Measurements from ENCODE around the gene PGLYRP2.
"Not testable (repeated sequence)": the region's sequence is repeated elsewhere in the genome, so short reads cannot be mapped to it uniquely, and the experiment has no call there.

PGLYRP2 gene

DNA sequence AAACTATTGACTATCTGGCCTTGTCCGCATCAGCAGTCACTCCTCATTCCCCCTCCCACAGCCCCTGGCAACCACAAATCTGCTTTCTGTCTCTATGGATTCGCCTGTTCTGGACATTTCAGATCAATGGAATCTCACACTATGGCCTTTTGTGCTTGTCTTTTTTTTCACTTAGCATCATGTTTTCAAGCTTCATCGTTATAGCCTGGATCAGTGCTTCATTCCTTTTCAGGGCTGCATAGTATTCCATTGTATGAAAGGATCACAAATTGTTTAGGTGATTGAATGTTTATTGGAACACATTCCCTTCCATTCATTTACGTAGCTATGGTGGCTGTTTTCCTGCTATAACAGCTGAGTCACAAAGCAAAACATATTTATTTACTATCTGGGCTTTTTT is 7.7 kb upstream of the PGLYRP2 start:
- no peak for DNase-seq

DNA sequence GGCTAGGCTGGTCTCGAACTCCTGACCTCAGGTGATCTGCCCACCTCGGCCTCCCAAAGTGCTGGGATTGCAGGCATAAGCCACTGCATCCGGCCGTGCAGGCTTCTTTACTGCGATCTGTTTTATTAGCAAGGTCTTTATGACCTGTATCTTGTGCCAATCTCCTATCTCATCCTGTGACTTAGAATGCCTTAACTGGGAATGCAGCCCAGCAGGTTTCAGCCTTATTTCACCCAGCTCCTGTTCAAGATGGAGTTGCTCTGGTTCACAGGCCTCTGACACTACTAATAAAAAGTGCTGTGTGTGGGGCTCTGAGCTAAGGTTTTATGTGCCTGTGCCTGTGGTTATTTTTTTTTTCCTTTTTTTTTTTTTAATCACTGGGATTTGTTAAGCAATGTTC is 6.5 kb upstream of the PGLYRP2 start:
- not testable (repeated sequence) for DNase-seq

DNA sequence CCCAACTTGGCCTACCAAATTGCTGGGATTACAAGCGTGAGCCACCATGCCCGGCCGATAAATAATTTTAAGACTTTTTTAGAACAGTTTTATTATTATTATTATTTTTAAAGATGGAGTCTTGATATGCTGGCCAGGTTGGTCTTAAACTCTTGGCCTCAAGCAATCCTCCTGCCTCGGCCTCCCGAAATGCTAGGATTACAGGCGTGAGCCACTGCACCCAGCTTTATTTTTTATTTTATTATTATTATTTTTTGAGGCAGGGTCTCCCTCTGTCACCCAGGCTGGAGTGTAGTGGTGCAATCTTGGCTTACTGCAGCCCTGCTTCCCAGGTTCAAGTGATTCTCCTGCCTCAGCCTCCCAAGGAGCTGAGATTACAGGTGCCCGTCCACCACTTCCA is 1.7 kb upstream of the PGLYRP2 start:
- not testable (repeated sequence) for DNase-seq

DNA sequence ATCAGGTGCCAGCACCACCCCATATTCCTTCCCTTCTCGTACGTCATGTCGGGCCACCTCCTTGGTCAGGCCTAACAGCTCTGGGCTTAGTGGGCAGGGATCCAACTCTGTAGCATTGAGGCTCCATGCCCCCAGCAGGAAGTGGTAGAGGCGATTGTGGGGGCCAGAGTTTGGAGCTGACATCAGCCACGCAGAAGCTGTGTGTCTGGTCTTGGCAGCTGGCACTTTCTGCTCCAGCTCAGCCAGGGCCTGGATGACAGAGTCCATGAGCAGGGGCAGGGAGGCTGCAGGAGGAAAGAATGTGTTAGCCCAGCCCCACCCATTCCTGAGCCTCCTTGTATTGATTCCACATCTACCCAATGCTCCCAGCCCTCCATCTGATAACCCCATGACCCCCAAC is 3.0 kb downstream of the PGLYRP2 start:
- no peak for DNase-seq

DNA sequence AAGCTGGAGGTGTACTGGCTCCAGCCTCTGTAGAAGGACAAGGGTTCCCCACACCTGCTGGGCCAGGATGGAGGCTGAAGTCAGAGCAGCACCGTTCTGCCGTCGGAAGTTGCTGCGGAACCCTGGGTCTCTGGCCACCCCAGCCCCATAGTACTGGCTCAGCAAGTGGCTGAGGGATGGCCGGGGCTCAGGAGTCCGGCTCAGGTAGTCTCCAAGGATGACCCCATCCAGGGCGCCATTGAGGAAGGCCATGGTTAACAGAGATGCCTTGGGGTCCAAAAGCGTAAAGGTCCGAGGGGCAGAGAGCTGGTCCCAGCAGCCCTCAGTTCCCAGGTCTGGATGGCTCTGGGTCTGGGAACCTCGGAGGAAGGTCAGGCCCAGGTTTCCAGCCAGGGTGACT is 3.7 kb downstream of the PGLYRP2 start:
- no peak for DNase-seq

DNA sequence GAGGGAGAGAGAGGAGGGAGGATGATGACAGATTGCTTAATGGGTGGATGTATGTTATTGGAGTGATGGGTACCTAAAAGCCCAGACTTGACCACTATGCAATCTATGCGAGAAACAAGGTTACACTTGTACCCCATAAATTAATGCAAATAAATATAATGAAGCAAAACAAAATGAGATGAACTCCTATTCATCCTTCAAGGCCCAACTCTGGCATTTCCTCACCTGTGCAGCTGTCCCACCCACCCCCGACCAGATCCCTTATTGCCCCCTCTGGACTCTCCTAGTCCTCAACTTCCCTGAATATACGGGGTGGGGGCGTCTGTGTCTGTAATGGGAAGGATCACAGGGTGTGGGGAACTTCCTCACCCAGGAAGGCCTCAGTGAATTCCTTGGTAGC is 4.1 kb downstream of the PGLYRP2 start:
- no peak for DNase-seq

DNA sequence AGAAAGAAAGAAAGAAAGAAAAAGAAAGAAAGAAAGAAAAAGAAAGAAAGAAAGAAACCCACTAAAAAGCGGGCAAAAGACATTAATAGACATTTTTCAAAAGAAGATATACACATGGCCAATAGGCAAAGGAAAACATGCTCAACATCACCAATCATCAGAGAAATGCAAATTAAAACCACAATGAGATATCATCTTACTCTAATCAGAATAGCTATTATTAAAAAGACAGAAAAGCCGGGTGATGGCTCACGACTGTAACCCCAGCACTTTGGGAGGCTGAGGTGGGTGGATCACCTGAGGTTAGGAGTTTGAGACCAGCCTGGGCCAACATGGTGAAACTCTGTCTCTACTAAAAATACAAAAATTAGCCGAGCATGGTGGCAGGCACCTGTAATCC is 5.5 kb downstream of the PGLYRP2 start:
- DNase-seq: not testable (repeated sequence)

DNA sequence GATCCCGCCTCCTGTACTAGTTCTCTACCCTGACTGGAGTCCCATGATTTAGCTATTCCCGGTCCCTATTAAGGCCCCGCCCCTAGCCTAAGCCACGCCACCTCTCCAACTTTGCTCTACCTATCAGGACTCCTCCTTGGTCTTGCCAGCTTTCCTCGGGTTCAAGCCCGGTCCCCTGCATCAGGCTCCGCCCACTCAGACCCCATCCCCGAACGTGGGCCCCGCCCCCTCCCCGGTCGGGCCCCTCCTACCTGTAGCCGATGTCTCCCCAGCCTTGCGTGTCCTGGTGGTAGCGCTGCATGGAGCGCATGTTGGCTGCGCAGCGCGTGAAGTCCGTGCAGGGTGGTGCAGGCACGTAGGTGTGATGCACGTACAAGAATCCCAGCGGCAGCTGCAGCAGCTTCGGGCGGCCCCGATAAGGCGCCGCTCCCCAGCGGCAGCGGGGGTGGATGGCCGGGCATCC is 7.6 kb downstream of the PGLYRP2 start:
- no peak for DNase-seq

DNA sequence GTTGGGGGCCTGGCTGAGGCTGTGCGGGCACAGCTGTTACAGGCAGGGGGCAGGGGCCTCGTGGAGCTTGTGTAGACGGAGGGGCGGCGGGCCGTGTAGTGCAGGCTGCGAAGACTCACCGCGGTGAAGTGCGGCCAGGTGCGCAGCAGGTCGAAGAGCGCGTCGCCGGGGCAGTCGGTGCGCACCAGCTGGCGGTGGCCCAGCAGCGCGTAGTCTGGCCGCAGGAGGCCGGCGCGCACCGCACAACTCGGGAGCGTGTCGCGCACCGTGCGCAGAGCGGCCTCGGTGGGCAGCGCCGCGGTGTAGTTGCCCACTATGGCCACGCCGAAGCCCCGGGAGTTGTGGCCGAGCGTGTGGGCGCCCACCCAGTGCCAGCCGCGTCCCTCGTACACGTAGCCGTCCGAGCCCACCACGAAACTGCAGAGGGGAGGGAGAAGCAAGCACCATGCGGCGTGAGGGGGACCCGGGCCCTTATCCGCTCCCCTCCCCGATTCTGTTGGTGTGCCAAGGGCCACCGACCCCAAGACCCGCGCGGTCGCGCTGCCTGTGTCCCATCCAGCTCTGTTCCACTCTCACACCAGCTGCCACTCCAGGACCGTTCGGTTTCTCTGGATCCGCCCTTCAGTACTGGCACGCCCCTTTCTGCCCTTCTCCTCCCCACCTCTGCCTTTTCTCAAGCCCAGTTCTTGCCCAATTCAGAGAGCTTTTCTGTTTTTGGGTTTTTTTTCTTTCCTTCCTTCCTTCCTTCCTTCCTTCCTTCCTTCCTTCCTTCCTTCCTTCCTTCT is 9.6 kb downstream of the PGLYRP2 start:
- peak; percentile 63 for DNase-seq

DNA sequence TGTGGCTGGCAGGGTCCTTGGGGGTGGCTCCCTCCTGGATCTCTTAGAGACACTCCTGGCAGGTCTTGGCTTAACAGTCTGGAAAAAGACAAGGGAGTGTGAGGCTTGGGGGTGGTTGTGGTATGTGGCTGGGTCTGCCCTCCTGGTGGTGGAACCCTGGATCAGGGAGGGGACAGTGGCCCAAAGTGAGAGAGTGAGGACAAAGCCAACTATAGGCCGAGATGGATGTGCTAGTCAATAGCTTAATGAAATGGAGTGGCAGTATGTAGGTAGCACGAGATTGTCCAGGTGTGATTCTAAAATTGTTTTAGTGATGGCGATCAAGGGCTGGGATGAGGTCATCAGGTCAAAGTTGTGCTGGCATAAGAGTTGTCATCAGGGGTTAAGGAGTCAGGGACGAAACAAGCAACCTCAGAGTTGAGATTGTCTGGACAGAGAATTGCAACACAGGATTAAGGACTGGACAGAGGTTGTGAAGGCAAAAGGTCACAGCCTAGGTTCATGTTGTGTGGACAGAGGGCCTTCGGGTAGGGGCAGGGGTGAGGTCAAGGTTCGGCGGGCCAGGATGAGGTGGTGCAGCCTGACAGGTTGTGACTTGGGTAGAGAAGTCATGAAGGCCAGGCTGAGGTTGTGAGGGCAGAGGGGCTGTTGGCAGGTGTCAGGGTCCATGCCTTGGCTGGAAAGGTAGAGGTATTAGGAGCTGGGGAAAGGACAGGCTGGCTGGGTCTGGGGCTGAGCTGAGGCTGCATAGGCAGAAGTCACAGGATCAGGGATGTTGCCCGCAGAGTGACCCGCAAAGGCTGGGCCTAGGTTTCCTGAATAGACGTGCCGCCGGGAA is 10.4 kb downstream of the PGLYRP2 start:
- DNase-seq: no peak

DNA sequence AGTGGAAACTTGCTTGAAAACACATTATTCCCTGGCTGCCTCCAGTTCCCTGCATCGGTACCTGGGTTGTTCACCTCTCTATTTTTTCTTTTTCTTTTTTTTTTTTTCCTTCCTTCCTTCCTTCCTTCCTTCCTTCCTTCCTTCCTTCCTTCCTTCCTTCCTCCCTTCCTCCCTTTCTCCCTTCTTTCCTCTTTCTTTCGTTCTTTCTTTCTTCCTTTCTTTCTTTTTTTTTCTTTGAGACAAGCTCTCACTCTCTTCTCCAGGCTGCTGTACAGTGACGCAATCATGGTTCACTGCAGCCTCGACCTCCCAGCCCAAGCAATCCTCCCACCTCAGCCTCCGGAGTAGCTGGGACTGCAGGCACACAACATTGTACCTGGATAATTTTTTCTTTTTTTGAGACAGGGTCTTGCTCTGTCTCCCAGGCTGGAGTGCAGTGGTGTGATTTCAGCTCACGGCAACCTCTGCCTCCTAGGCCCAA is 11.5 kb downstream of the PGLYRP2 start:
- no peak for DNase-seq

DNA sequence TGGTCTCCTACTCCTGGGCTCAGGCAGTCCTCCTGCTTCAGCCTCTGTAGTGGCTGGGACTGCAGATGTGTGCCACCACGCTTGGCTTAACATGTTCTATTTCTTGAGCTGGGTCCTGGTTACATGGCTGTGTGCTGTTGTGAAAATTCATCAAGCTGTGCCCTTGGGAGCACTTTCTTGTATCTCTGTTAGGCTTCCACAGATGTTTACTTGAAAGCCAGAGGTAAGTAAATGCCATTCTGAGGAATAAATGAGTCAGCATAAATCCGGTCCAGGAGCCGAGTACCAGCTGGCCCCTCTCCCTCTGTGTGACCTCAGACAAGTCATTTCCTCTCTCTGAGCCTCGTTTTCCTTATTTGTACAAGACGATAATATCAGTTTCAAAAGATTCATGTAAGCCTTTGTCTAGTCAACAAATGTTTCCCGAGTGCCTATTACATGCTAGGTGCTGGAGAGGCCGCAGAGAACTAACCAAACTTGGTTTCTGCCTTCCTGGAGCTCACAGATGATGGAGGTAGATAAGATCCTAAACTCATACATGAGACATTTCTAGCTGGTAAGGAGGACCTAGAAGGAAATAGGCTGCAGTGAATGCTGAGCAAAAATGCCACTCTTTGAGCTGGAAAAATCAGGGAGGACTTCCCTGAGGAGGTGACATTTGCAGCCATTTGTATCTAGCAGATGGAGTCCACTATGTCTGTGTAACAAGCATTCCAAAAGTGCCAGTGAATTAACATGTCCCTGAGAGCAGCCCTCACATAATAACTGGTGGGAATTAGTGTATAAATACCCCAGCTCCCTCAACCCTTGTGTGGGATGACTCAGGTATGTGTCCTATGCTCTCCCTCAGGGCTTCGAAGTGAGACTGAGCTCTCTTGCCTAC is 12.2 kb downstream of the PGLYRP2 start:
- peak; percentile 81 for DNase-seq

DNA sequence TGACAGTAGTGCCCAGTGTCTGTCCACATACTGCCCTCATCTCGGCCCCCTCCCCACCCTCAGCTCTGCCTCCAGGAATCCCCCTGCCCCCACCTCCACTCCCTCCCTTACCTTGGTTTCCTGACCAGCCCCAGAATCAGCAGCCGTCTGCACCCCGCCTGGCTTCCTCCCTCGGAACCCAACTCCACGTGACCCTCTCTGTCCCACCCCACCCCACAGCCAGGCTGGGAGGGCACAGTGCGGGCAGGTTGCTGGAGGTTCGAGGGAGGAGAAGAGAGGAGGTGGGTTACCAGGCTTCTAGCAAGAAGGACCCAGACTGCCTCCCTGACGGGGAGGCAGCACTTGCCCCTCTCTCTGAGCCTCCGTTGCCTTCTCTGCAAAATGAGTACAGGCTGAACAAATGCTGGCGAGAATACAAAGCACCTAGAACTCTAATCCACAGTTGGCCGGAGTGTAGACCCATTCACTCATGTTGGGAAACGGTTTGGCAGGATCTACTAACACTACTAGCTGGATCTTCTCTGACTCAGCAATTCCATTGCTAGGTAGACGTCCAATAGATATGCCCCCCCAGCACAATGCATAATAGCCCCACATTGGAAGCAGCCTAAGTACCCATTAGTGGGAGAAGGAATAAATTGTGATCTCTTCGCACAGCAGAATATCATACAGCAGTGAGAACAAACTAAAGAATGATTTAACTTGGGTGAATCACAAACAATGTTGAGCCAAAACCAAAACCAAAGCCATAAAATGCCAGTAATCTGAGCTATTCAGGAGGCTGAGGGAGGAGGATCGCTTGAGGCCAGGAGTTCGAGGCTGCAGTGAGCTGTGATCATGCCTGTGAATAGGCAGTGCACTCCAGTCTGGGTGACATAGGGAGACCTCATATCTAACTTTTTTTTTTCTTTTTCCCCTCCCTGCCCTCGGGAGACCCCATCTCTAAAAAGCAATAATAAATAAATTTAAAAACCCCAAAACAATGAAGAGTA is 14.6 kb downstream of the PGLYRP2 start, which contains the start of gene RASAL3:
Gene RASAL3 (minus strand): TSS at position 151 of the 992 bp plus-strand sequence. CDS start 186 bp downstream, outside the sequence.
- peak; percentile 85 for DNase-seq

DNA sequence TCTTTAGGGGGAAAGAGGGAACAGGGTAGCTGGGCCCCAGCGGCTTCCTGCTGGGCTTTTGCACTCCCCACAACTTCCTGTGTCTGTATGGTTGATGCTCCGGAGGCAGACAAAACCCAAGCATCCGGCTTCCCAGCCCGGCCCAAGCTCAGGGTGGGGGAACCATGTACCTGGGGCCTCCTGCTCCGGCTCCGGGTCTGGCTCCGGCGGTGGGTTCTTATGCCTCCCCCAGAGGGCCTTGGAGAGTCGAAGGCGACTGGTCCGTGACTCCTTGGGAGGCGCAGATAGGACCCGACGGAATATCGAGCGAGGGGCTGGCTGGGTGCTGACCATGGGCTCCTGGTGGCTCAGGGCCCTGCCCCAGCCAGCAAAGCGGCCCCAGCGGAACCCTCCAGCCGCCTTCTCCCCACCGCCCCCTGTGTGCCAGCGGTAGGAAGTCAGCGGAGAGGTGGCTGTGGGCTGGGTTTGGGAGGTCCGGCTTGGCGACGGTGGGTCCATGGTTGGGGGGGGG is 15.4 kb downstream of the PGLYRP2 start:
- peak; percentile 88 for DNase-seq

DNA sequence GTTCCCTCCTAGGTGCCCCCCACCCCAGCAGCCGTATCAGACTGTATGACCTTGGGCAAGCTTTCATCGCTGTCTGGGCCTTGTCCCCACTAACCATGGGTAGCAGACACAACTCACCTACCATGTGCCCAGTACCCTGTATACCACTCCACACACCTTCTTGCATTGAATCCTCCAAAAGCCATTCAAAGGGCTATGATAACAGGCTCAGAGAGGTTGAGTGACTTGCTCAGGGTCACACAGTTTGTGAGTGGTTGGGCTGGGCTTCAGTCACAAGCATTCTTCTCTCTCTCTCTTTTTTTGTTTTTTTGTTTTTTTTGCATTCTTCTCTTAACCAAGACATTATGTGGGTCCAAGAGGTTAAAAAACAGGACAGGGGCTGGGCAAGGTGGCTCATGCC is 17.6 kb downstream of the PGLYRP2 start:
- DNase-seq: no peak

DNA sequence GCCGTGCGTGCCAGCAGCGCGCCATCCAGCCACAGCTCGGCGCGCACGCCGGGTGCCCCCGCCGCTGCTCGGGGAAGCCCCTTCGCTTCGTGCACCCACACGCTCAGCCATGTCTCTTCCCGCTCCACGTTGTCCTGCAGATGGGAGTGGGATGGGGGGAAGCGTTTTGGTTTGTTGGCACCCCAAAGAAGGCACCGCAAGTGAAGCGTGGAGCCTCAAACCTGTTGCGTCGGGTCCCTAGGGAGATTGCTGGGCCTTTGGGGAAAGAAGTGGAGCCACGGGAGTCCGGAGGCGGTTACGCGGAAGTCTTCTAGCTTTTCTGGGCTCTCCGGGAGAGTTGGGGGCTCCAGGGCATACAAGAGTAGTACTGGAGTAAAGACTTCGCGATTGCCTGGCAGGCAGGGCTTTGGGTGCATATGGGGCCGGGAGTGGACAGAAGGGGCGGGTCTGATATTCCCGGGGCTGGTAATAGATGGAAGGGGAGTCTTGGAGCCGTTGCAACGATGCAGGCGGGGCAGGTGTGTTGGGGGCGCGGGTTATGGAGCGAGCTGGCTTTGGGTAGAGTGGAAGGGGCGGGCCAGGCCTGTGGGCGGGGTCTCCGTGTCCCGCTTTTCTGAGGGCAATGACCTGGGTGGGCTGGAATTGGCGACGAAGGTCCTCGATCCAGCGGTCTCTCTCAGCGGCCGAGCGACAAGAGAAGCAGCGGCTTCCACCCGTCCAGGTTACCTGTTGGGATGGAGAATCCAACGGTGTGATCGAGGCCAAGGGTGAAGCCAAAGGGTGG is 21.4 kb downstream of the PGLYRP2 start:
- DNase-seq: no peak

DNA sequence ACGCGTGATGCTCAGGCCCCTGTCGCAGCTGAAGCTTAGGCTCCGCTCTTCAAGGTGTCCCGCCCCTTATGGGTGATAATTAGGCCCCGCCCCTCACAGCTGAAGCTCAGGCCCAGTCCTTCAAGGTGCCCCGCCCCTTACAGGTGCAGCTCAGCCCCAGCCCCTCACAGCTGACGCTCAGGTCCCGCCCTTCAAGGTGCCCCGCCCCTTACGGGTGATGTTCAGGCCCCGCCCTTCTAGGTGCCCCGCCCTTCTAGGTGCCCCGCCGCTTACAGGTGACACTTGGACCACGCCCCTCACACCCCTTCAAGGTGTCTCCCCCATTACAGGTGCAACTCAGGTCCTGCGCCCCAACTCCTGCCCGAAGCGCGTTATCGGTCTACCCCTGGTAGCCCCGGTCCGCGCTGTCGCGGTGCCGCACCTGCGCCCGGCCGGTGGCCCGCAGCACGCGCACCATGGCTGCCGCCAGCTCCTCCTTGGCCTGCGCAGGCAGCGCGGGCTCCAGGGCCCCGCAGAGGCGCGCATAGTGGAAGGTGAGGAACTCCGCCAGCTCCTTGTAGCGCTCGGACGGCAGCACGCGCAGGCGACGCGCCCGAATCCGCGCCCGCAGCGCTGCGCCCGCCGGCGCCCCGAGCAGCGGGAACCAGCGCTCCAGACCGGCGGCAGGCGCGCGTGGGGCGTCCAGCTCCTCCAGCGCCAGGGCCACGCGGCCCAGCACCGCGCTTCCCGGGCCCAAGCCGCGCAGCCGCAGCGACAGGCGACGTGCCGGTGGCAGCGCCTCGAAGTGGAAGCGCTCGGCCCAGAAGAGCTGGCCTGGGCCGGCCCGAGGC is 22.2 kb downstream of the PGLYRP2 start:
- peak; percentile 19 for DNase-seq

DNA sequence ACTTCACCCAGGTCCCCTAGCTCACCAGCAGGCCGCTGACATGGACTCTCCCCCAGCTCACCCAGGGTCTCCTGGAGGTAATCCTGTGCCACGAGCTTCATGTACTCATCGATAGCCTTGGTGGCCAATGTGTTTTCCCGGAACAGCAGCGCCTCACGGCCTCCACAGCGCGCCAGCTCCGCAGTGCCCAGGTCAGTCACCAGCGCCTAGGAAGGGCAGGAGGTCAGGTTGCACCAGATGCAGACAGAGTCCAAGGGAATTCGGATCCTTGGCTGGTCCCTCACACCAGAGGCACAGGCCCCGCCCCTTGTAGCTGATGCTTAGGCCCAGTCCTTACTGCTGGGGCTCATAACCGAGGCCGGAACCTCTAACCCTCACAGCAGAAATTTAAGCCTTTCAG is 22.9 kb downstream of the PGLYRP2 start:
- no peak for DNase-seq

DNA sequence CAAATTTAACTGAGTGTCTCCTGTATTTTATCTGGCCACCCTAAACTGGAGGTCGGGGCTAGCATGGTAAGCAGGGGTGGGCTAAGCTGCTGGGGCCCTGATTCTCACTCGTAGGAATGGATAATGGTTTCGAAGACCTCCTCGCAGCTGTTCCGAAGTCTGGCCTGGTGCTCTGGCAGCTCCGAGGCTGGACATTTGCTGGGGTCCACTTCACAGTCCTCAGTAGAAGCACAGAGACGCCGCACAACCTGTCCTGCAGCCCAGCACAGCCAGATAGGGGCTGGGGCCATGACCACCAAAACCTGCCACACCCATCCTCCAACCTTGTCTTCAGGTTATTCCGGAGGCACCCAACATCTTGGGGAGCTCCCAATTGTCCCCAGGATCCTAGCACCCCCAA is 23.3 kb downstream of the PGLYRP2 start:
- no peak for DNase-seq

Measured in CD4-positive, alpha-beta T cell treated with Interleukin-6 for 4 hours (primary cell).